ENCODE measurements around the gene RPRML. TPM values are rescaled to one million over a fixed set of nuclear protein-coding genes. Genes with fewer than 3 reads are reported as not detected.
A peak's percentile ranks its signal among the peaks of the same experiment; 100 is the strongest.
"Not testable (repeated sequence)": the region's sequence is repeated elsewhere in the genome, so short reads cannot be mapped to it uniquely, and the experiment has no call there.

The RPRML gene
- total RNA-seq, 2 donors from 2014 or later = not detected

DNA sequence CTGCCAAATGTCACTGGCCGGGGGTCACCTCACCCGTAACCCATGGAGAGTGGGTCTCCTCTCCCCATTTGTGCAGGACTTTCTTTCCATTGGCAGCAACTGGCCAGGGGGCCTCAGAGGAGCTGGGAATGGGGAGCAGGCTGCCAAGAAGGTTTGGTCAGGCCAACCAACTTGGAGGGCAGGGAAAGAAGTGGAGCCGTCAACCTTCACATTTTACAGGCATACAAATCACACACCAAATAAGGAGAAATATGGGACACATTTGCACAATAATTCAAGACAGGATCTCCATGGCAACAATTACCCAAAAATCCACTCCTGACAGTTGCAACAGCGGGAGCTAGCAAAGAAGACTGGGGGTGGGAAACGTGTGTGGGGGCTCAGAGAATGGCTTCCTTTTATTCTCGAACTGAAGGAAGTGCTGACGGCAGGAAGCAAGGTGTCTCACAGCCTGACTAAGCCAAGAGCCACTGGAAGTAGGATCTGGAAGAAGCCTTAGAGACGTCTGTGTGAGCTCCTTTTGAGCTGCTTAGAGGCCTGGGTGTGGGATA lies 20.9 kb downstream of the RPRML start:
- Mint-ChIP-seq H3K27ac (no peak overlapping the region), H3K9me3 (peaks cover 4 to 13% of the 10 kb centered on the region in 2 donors), H3K36me3 (peaks cover 12 to 16% of the 10 kb centered on the region in 2 donors)
- DNase-seq (ENCODE audit: low spot score in 2 of 2) (no peak), ATAC-seq (no peak)

DNA sequence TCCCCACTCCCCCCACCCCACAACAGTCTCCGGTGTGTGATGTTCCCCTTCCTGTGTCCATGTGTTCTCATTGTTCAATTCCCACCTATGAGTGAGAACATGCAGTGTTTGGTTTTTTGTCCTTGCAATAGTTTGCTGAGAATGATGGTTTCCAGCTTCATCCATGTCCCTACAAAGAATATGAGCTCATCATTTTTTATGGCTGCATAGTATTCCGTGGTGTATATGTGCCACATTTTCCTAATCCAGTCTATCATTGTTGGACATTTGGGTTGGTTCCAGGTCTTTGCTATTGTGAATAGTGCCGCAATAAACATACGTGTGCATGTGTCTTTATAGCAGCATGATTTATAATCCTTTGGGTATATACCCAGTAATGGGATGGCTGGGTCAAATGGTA lies 25.9 kb downstream of the RPRML start:
- not testable (repeated sequence) for H3K9me3 Mint-ChIP-seq; DNase-seq (ENCODE audit: low spot score in 2 of 2); H3K27ac Mint-ChIP-seq; H3K36me3 Mint-ChIP-seq; ATAC-seq

DNA sequence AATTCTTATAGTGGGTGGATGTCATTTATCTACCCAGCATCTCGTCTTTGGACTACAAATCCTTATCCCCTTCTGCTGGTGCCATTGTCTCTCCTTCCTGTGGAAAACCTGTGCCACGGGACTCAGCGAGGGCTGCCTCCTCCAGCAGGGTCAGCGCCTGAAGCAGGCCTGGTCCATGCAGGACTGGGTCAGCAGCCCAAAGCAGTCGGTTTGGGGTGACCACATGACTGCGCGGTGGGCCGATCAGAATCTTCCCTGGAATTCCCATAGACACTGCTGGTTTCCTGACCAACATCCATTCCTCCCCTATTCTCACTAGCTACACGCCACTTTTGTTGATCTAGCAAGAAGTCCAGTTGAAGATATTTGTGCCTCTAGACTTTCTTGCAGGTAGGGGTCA lies 26.9 kb downstream of the RPRML start:
- H3K36me3 Mint-ChIP-seq = peaks cover 0 to 5% of the 10 kb centered on the region in 2 donors
- no peak for ATAC-seq
- no peaks in the 10 kb centered on the region for H3K9me3 Mint-ChIP-seq
- DNase-seq (ENCODE audit: low spot score in 2 of 2) = no peak
- H3K27ac Mint-ChIP-seq = no peak overlapping the region

DNA sequence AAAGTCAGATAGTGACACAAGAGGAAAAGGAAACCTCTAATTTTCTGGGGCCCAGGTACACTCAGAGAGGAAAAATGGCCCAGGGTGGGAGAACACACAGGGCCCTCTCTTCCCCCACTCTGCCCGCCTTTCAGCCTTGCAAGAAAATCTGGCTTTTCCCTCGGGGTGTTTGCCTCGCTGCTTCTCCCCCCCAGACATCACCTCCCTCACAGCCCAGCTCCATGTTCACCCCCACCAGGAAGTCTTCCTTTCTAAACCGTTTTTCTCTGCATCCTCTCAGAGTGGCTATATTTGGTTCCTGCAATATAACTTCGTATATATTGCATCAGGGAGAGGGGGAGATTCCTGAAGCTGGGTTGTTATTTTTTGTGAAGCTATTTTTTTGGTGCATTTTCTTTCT lies 27.3 kb downstream of the RPRML start:
- ATAC-seq (no peak), DNase-seq (ENCODE audit: low spot score in 2 of 2) (no peak)
- Mint-ChIP-seq H3K9me3 (no peaks in the 10 kb centered on the region), H3K27ac (no peak overlapping the region), H3K36me3 (peaks cover 0 to 5% of the 10 kb centered on the region in 2 donors)

DNA sequence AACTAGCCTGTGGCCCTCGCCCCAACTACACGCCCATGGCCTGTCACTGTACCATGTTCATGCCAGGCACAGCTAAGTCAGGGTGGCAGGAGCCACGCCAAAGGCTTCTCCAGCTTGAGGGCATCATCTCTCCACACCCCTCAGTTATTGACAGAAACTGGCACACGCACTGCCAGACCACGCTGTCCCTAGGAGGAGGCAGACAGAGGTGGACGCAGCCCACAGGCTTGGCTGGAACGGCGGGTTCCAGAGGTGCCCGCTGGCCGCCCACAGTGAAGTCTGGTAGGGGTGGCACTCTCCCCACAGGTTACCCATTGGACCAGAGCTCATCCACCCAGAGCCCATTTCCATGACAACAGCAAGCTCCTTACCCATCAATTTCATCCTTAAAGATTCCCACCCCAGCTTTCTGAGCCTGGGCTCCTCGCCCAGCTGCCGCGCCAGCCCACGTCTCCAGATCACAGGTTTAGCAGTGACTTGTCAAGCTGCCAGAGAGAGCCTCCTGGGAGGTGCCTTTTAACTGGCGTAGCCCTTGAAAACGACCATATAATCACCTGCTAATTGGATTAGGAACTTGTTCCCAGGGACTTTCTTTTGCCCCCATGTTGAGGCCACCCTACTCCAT lies 27.9 kb downstream of the RPRML start:
- H3K36me3 Mint-ChIP-seq = peaks cover 0 to 5% of the 10 kb centered on the region in 2 donors
- no peak for DNase-seq (ENCODE audit: low spot score in 2 of 2)
- H3K9me3 Mint-ChIP-seq = no peaks in the 10 kb centered on the region
- ATAC-seq = no peak
- no peak overlapping the region for H3K27ac Mint-ChIP-seq

DNA sequence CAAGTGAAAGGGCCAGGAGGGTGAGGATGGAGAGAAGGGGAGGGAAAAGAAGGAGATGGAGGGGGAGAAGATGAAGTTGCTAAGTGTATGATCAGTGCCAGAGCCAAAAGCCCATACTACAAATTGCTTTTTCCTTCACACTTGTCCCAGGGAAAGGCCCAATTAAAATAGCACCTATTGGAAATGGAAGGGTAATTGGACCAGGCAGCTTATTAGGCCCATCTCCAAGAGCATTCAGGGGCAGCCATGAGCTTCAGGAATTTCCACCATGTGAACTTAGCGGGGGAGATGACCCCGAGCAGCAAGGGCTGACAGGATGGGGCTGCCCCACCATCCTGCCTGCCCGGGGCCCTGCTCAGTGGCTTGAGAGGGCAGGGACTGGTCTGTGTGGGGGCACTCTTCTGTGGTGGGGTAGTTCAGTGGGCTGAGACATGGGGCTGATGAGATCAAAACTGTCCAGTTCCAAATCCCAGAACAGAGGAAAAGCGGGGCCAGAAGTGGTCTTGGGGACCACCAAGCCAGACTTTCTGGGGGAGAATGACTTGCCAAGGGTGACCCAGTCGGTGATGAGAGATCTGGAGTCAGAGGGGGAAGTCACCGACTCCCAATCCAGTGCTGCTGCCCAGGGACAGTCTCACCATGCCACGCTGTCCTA lies 28.6 kb downstream of the RPRML start:
- Mint-ChIP-seq H3K9me3 (no peaks in the 10 kb centered on the region), H3K36me3 (no peaks in the 10 kb centered on the region), H3K27ac (peak overlapping the region in 1 of 2 donors; percentile 34)
- DNase-seq (ENCODE audit: low spot score in 2 of 2) = no peak
- ATAC-seq = no peak

DNA sequence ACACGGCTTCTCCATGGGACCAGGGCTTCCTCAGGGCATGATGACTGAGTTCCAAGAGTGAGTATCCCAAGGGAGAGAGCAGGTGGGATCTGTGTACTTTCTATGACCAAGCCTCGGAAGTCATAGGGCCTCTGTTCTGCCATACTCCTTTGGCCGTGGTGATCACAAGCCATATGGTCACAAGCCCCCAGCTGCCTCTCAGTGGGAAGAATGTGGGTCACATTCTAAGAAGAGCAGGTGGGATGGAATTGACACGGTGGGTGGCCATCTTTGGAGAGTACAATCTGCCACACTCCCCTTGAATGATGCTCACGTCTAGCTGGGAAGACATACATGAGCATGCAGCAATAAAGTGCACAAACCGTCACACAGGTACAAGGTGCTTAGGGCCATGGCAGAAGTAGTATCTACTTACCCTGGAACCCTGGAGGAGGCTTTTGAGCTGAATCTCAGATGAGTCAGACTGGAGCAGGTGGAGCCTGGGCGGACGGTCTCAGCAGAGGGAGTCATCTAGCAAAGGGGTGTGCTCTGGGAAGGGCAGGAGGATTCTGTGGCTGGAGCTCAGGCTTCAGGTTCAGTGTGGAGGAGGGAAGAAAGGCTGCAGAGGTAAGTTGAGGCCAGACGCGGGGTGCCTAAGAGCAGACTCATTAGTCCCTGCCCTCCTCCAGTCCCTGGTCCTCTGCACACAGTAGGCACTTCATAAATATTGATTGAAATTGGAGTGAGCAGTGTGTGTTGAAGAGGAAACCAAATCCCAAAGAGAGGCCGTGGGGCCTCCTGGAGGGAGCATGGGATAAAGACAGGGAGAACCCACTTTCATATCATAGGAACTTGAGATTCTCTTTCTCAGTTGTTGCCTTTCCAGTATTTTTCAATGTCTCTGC lies 29.5 kb downstream of the RPRML start:
- no peaks in the 10 kb centered on the region for H3K36me3 Mint-ChIP-seq
- ATAC-seq = peak in 1 of 2 donors; percentile 11

DNA sequence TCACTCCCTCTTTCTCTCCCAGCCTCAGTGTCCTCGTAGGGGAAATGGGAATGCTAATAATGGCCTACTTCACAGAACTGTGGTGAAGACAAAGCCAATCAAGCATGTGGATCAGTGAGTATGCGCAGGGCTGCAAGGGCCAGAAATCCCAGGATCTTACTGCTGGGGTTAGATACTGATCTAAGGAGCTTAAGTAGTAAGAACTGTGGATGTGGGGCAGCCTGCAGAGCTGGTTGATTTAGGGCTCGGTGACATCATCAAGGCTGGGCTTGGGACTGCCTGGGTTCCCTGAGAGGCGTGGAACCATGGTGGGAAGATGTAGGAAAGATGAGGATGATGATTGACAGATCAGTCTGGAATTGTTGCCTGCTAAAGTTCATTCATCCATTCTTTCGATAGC lies 30.5 kb downstream of the RPRML start:
- ATAC-seq (no peak), DNase-seq (ENCODE audit: low spot score in 2 of 2) (no peak)
- Mint-ChIP-seq H3K9me3 (no peaks in the 10 kb centered on the region), H3K36me3 (no peaks in the 10 kb centered on the region), H3K27ac (no peak overlapping the region)

More for the DNA sequence above, 29.5 kb downstream of the RPRML start:
- no peak for DNase-seq (ENCODE audit: low spot score in 2 of 2)
- Mint-ChIP-seq H3K27ac (peak overlapping the region in 1 of 2 donors; percentile 52), H3K9me3 (no peaks in the 10 kb centered on the region)

DNA sequence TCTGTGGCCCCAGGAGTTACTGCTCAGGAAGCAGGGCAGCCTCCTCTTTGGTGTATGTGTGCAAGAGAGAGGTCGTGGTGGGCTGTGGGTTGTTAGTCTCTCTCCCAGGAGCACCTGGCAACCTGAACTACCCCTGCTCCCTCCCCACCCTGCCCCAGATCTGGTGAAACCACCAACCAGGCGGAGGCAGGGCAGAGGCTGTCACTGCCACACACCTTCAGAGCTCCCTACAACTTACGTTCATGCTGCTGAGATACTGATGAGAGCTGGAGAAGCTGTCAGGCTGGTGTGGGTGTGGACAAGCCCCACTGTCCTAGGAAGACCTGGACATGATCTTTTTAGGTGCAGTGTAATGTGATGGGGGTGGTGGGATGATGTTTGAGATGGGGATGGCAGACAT lies 31.8 kb downstream of the RPRML start:
- H3K9me3 Mint-ChIP-seq = no peaks in the 10 kb centered on the region
- no peak overlapping the region for H3K27ac Mint-ChIP-seq
- ATAC-seq (no peak), DNase-seq (ENCODE audit: low spot score in 2 of 2) (no peak)
- no peaks in the 10 kb centered on the region for H3K36me3 Mint-ChIP-seq

DNA sequence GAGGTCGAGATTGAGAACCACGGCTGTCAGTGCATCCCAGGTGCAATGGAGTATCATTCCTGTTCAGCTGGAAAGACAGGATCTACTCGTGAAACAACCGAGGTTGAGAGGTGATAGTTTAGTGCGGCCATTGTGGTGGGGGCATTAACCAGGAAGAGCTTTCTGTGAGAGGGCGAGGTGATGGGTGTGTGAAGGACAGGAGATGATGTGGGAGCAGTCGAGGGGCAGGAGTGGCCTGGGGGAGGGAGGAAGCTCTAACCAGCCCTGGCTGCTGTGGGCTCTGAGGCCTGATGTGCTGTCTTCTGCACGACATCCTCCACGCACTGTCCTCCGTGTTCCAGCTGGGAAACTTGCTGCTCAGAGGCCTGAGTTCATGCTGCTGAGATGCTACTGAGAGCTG lies 34.1 kb downstream of the RPRML start:
- no peak for DNase-seq (ENCODE audit: low spot score in 2 of 2)
- H3K27ac Mint-ChIP-seq = peak overlapping the region in 1 of 2 donors; percentile 32
- H3K36me3 Mint-ChIP-seq = no peaks in the 10 kb centered on the region
- no peaks in the 10 kb centered on the region for H3K9me3 Mint-ChIP-seq
- ATAC-seq = no peak

DNA sequence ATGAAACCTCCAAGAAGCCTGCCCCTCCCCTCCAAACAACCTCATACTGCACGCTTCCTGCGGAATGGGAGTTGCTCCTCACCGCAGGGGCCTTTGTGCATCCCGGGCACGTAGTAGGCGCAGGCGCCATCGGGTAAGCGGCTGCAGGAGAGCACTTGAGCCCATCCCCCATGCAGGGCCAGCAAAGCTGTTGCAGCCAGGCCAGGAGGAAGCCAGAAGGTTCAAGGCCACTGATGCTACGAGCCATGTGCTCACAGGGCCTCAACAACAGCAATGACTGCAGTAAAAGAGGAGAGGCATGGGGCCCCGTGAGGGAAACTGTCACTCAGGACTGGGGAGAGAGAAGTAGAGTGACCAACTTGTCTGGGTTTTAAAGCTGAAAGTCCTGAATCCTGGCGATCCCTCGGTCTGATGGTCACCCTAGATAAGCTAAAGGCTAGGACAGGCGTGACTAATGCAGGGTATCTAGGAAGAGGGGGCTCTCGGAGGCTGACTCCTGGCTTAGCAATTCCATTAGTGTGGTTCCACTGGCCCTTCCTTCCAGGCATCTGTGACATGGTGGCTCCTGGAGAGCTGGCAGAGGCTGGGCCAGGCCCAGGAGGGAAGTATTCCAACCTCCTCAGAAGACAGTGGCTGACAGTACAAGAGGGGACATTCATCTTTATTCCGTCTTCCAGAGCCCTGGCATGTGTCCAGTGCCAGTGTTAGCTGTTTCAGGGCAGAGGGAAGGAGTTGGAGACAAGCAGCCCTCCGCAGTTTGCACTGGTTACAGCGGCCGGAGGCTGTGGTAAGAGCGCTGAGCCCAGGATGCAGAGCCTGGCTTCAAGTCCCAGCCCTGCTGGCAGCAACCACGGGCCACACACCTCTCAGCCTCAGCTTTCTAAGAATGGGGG lies 35.3 kb downstream of the RPRML start:
- H3K36me3 Mint-ChIP-seq = no peaks in the 10 kb centered on the region
- ATAC-seq (peak in 1 of 2 donors; percentile 11), DNase-seq (ENCODE audit: low spot score in 2 of 2) (no peak)
- no peaks in the 10 kb centered on the region for H3K9me3 Mint-ChIP-seq
- H3K27ac Mint-ChIP-seq = peak overlapping the region; percentile 3 to 29

DNA sequence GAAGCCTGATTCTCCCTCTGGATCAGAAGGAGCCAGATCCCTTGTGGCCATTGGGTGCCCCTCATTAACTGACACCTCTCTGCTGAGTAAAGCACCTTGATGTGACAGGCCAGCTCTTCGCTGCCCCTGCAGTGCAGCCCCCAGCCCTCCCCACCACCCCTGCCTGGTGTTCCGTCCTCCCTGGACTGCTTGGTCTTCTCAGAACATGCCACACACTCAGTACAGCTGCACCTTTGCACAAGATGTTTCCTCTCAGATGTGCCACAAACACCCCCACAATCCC lies 35.9 kb downstream of the RPRML start:
- Mint-ChIP-seq H3K9me3 (no peaks in the 10 kb centered on the region), H3K36me3 (no peaks in the 10 kb centered on the region), H3K27ac (peak overlapping the region in 1 of 2 donors; percentile 3)
- peak in 1 of 2 donors; percentile 1 for ATAC-seq
- no peak for DNase-seq (ENCODE audit: low spot score in 2 of 2)

DNA sequence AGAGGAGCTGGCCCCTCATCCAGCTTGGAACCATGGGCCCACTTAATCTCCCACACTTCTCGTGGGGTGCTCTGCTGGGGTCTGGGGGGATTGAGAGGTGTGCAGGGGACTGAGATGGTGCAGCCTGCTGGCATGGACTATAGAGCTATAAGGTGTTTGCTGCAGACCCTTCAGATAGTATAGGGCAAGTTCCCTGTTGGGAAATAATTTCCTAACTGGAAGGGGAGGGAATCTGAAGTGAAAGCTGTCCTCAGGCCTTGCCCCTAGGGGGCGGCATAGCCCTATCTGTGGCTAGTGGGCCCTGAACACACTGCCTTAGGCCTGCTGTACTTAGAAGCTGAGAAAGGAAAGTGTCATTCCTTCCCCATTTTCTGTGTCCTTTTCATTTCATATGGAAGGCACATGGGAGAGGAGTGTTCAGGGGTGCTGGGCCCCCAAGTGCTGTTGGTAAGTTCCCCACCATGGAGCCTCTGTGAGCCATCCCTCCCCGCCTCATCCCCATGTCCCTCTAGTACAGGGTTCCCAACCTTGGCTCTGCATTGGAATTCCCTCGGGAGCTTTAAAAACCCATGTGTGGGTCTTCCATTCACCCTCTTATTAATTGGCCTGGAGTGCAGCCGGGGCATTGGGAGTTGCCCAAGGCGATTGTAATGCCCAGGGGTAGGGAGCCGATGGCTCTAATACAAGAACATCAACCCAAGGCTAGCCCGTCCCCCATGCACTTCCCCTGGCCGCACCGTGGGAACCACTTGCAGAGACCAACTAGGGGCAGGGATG lies 36.4 kb downstream of the RPRML start:
- H3K9me3 Mint-ChIP-seq = no peaks in the 10 kb centered on the region
- no peaks in the 10 kb centered on the region for H3K36me3 Mint-ChIP-seq
- ATAC-seq (peak; percentile 45 to 51), DNase-seq (ENCODE audit: low spot score in 2 of 2) (peak in 1 of 2 donors; percentile 59)
- H3K27ac Mint-ChIP-seq = no peak overlapping the region

DNA sequence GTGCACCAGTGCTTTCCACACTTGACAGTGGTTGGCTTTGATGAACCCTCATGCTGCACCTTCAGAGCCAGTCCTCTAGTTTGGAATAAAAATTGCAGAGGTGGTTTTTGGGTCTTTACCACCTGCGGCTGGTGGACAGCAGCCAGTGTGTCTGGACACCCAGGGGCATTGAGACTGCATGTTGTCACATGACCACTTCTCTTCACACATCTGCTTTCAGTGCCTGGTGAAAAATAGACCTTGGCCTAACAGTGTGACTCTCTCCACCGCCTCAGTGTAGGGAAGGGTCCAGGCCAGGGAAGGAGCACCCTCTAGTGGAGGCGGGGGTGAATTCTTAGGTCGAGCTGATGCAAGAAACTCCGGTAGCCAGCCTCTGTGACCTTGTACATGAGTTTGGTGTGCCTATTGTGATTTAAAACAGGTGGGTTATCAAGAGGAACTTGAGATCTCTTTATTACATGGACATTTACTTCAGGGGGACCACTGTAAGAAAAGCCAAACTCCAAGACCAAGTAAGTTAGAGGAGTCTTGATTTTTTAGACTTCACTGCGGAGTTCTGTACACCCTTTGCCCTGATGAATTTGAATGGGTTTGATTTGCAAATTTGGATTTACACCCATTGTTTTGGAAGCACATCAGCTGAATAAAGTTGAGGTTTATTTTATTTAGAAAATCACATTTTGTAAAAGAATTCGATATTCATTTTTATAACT lies 38.2 kb downstream of the RPRML start:
- DNase-seq (ENCODE audit: low spot score in 2 of 2) (peak in 1 of 2 donors; percentile 72), ATAC-seq (peak; percentile 84 to 86)
- peak overlapping the region in 1 of 2 donors; percentile 20 for H3K27ac Mint-ChIP-seq
- no peaks in the 10 kb centered on the region for H3K36me3 Mint-ChIP-seq
- H3K9me3 Mint-ChIP-seq = no peaks in the 10 kb centered on the region

DNA sequence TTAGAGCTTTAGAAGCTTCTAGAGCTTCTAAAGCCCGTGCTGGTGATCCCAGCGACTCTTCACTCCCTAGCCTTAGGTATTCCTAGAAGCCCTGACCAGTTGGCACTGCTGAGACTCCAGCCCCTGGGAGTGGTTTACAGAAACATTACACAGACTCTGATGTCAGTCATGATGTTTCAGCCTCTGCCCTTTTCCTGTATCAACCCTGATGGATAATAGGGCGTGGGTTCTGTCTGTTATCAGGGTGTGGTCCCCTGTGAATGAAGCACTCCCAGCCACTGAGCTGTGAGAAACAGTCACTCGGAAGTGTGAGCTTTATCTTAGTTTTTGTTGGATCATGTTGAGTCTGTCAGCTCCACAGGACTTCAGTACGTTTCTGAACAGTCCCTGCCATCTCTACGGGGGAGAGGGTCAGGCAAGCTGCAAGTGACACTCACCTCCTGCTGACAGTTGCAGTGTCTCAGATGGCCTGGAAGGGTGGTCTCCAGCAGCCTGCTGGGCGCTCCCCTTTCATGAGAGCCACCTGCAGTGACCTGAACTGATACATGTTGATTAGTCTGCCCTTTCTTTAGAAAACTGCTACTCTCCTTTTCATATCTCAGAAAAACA lies 43.3 kb downstream of the RPRML start:
- H3K9me3 Mint-ChIP-seq = no peaks in the 10 kb centered on the region
- ATAC-seq = no peak
- peak overlapping the region in 1 of 2 donors; percentile 53 for H3K27ac Mint-ChIP-seq
- peaks cover 0 to 4% of the 10 kb centered on the region in 2 donors for H3K36me3 Mint-ChIP-seq
- DNase-seq (ENCODE audit: low spot score in 2 of 2) = no peak

Data from activated naive CD4-positive, alpha-beta T cell treated with anti-CD3 and anti-CD28 coated beads, Interleukin-2, amount 50 U/mL, for 72 hours (primary cell).